HepG2 (cell line): Measurements from ENCODE around the gene ADCYAP1R1. TPM values are rescaled to one million over a fixed set of nuclear protein-coding genes. Genes with fewer than 3 reads are reported as not detected.

Experiments
- ATAC-seq: fragments of 200-7000 bp; cut with Tn5 transposase; 3 replicates; pipeline ENCODE4 v1.9.1; 2020; ENCODE audit warnings: mild to moderate bottlenecking, moderate library complexity
- BruUV-seq: library from RNA; stranded (reverse); fragments of 400-500 nt; replicated peaks from 2 replicates; lab custom pipeline; 2021; lab: Mats Ljungman, UMichigan
- CTCF ChIA-PET: fragments of 300-600 bp; formaldehyde crosslinking; extraction: SDS; loops from one replicate; lab custom pipeline; 2021; ENCODE audit warnings: low total read pairs, inconsistent platforms, low intra/inter-chr PET ratio; lab: Yijun Ruan, JAX
- POLR2A ChIA-PET: fragments of 350-600 bp; sonication (Branson Sonifier 250); formaldehyde crosslinking; loops from one replicate; lab custom pipeline; 2020; ENCODE audit warnings: antibody characterized with exemption, inconsistent platforms; lab: Yijun Ruan, JAX
- DNase-seq: peaks from one replicate; pipeline ENCODE4 v3.0.0-alpha.2; 2015; ENCODE audit warnings: low spot score
- FAIRE-seq: peaks from 3 replicates; lab custom pipeline; 2011; peaks lifted over from hg19 to GRCh38; lab: Jason Lieb, UNC
- H2AFZ ChIP-seq: one replicate; pipeline ENCODE4 v1.6.1; 2011; ENCODE audit warnings: low read length, inconsistent platforms
- H3K27ac ChIP-seq: fragments of 300-600 bp; 3 replicates; pipeline ENCODE4 v1.8.0; 2011; ENCODE audit warnings: mixed run types, mild to moderate bottlenecking, mixed read lengths, low read length, inconsistent platforms; ENCODE audit not compliant: insufficient read depth; ENCODE audit errors: extremely low read length
- H3K27me3 ChIP-seq, 2 experiments: fragments of 200-600 bp in 1 of 2; 2 replicates in 1 of 2; 3 replicates in 1 of 2; pipeline versions ENCODE4 v1.6.0 to v1.8.0; 2011; ENCODE audit warnings: low read length in 2 of 2, mild to moderate bottlenecking in 2 of 2, moderate library complexity in 2 of 2, inconsistent platforms in 1 of 2; ENCODE audit not compliant: insufficient read depth in 2 of 2, control insufficient read depth in 1 of 2
- H3K36me3 ChIP-seq, 2 experiments: fragments of 200-600 bp in 1 of 2; replicated peaks in 1 of 2; 2 replicates in 1 of 2; 3 replicates in 1 of 2; pipeline versions ENCODE4 v1.5.1 to v1.8.0; 2011; ENCODE audit warnings: low read length in 2 of 2, inconsistent platforms in 1 of 2; ENCODE audit not compliant: insufficient read depth in 2 of 2, control insufficient read depth in 1 of 2
- H3K4me1 ChIP-seq: 2 replicates; pipeline ENCODE4 v1.5.1; 2012; ENCODE audit warnings: low read length, inconsistent platforms; ENCODE audit not compliant: insufficient read depth
- H3K4me2 ChIP-seq: 2 replicates; pipeline ENCODE4 v1.6.0; 2011; ENCODE audit warnings: low read depth, low read length, inconsistent platforms
- H3K4me3 ChIP-seq, 3 experiments: fragments of 200-600 bp in 1 of 3; sonication (generic), shearing (Covaris generic) in 1 of 3; replicated peaks in 1 of 3; 2 replicates each; pipeline ENCODE4 v1.5.1; 2011 to 2016; ENCODE audit warnings: low read length in 3 of 3, inconsistent platforms in 2 of 3, low read depth in 2 of 3, mild to moderate bottlenecking in 2 of 3, control low read depth in 1 of 3, mixed read lengths in 1 of 3; ENCODE audit not compliant: insufficient read depth in 1 of 3
- H3K79me2 ChIP-seq: one replicate; pipeline ENCODE4 v1.6.1; 2011; ENCODE audit warnings: low read length, inconsistent platforms; ENCODE audit not compliant: insufficient read depth
- H3K9ac ChIP-seq: 2 replicates; pipeline ENCODE4 v1.6.0; 2011; ENCODE audit warnings: mild to moderate bottlenecking, low read depth, low read length, inconsistent platforms; ENCODE audit not compliant: insufficient read depth
- H3K9me3 ChIP-seq: 2 replicates; pipeline ENCODE4 v1.5.1; 2012; ENCODE audit warnings: mild to moderate bottlenecking, low read length
- H4K20me1 ChIP-seq: 2 replicates; pipeline ENCODE4 v1.6.0; 2011; ENCODE audit warnings: inconsistent platforms, mild to moderate bottlenecking, low read length, moderate library complexity; ENCODE audit not compliant: insufficient read depth
- AKAP8 ChIP-seq: sonication (generic); formaldehyde crosslinking; IDR thresholded peaks from 2 replicates; pipeline ENCODE4 v1.5.1; 2020; ENCODE audit warnings: mild to moderate bottlenecking, missing genetic modification reagents
- ASH2L ChIP-seq: fragments of 300-600, 200-600 bp; sonication (generic); IDR thresholded peaks from 2 replicates; pipeline ENCODE4 v1.7.0; 2017; ENCODE audit warnings: low read depth, mild to moderate bottlenecking, moderate library complexity, mixed read lengths, low read length; ENCODE audit not compliant: insufficient read length
- CEBPG ChIP-seq: IDR thresholded peaks from 2 replicates; pipeline ENCODE4 v1.6.1; 2016
- CREM ChIP-seq, 2 experiments: sonication (generic) in 1 of 2; formaldehyde crosslinking in 1 of 2; IDR thresholded peaks; 2 replicates each; pipeline versions ENCODE4 v1.4.0 to v1.6.1; 2016 to 2020; ENCODE audit warnings: antibody characterized with exemption in 1 of 2, mild to moderate bottlenecking in 1 of 2, missing genetic modification reagents in 1 of 2
- HOXA9 ChIP-seq: sonication (generic); formaldehyde crosslinking; IDR thresholded peaks from 2 replicates; pipeline ENCODE4 v1.8.1; 2022; ENCODE audit warnings: missing genetic modification reagents, mild to moderate bottlenecking, moderate library complexity, borderline replicate concordance
- HOXD1 ChIP-seq: sonication (generic); formaldehyde crosslinking; IDR thresholded peaks from 2 replicates; pipeline ENCODE4 v1.5.0; 2020; ENCODE audit warnings: missing genetic modification reagents
- MEF2D ChIP-seq: sonication (generic); formaldehyde crosslinking; IDR thresholded peaks from 2 replicates; pipeline ENCODE4 v1.5.1; 2020; ENCODE audit warnings: mild to moderate bottlenecking, missing genetic modification reagents
- NR0B2 ChIP-seq: sonication (generic); formaldehyde crosslinking; IDR thresholded peaks from 2 replicates; pipeline ENCODE4 v1.4.0; 2020; ENCODE audit warnings: mild to moderate bottlenecking, missing genetic modification reagents
- RORA ChIP-seq: sonication (generic); formaldehyde crosslinking; IDR thresholded peaks from 2 replicates; pipeline ENCODE4 v1.5.0; 2020; ENCODE audit warnings: mild to moderate bottlenecking, missing genetic modification reagents, moderate library complexity
- SMYD3 ChIP-seq: sonication (generic); formaldehyde crosslinking; IDR thresholded peaks from 2 replicates; pipeline ENCODE4 v1.8.1; 2023; ENCODE audit warnings: mild to moderate bottlenecking, missing genetic modification reagents
- SRSF9 ChIP-seq: fragments of 200-400 bp; formaldehyde crosslinking; IDR thresholded peaks from 2 replicates; pipeline ENCODE4 v1.6.1; 2018; ENCODE audit warnings: borderline replicate concordance, mild to moderate bottlenecking, low read depth, low read length; ENCODE audit not compliant: insufficient read depth, poor library complexity, severe bottlenecking
- ZNF431 ChIP-seq: sonication (generic); formaldehyde crosslinking; IDR thresholded peaks from 2 replicates; pipeline ENCODE4 v1.9.0; 2022; ENCODE audit warnings: missing genetic modification reagents, low read depth, mild to moderate bottlenecking, borderline replicate concordance
- WGBS: methylation state at CpG from one replicate; pipeline ENCODE4 v1.1.6; 2017; ENCODE audit warnings: low lambda C conversion rate; 5-methylcytosine and 5-hydroxymethylcytosine counted together
- in situ Hi-C: cut with HindIII; loops from 2 replicates; pipeline ENCODE4 v1.10.0; 2017; ENCODE audit warnings: low pct_unique_long_range_greater_than_20kb; ENCODE audit not compliant: extremely low pct_ligation_motif_present
- intact Hi-C: fragments of 100-400 bp; cut with micrococcal nuclease; formaldehyde crosslinking; loops from one replicate; pipeline ENCODE4 v1.10.0; 2022; ENCODE audit not compliant: unreplicated experiment
- polyA plus RNA-seq, 8 experiments: library from polyadenylated mRNA; depleted of rRNA in 3 of 8; stranded (reverse) in 7 of 8; unstranded in 1 of 8; fragments of >200 nt; fragmentation: Illumina TruSeq in 4 of 8; extraction: Trizol in 4 of 8; gene quantifications; 2 replicates each; pipeline versions ENCODE4 v1.2.1 to v1.2.3, GENCODE V29; 2011 to 2016; ENCODE audit warnings: low read depth in 4 of 8, missing spikeins in 1 of 8, mixed read lengths in 1 of 8; ENCODE audit not compliant: insufficient read depth in 1 of 8
- total RNA-seq, 5 experiments: library from RNA; depleted of rRNA; stranded (reverse); fragments of >200 nt; fragmentation: Illumina TruSeq; extraction: Trizol; gene quantifications; 2 replicates each; pipeline ENCODE4 v1.2.3, GENCODE V29; 2016; ENCODE audit warnings: low read depth in 1 of 5
- TF ChIP-seq, protein P1 (sequence below): sonication (generic); formaldehyde crosslinking; IDR thresholded peaks from 2 replicates; pipeline ENCODE4 v1.4.0; 2020; ENCODE audit warnings: low read depth, mild to moderate bottlenecking, missing genetic modification reagents
- TF ChIP-seq, protein P2 (sequence below): sonication (generic); formaldehyde crosslinking; IDR thresholded peaks from 2 replicates; pipeline ENCODE4 v1.5.0; 2020; ENCODE audit warnings: mild to moderate bottlenecking, missing genetic modification reagents

The ADCYAP1R1 gene
- total and polyA plus RNA-seq, 2 of the 13 experiments (the other 11 are each of a cell fraction or from before 2014, with no cell fraction given) = not detected

- no peak for TF ChIP-seq HOXD1
- TF ChIP-seq, protein P1, sequence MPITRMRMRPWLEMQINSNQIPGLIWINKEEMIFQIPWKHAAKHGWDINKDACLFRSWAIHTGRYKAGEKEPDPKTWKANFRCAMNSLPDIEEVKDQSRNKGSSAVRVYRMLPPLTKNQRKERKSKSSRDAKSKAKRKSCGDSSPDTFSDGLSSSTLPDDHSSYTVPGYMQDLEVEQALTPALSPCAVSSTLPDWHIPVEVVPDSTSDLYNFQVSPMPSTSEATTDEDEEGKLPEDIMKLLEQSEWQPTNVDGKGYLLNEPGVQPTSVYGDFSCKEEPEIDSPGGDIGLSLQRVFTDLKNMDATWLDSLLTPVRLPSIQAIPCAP (CRISPR knock-in tag) = no peak
- Histone ChIP-seq H3K9me3 (no peaks in the 10 kb centered on the region), H3K27ac (no peak overlapping the region), H3K27me3 (peaks cover 3 to 37% of the 10 kb centered on the region in 2 experiments; a peak in 4 of 5 replicates), H3K9ac (no peak overlapping the region), H3K4me2 (no peak overlapping the region), H3K36me3 (no peaks in the 10 kb centered on the region), H2AFZ (no peak overlapping the region), H3K79me2 (no peaks in the 10 kb centered on the region), H3K4me3 (no peak overlapping the region), H3K4me1 (no peaks in the 10 kb centered on the region), H4K20me1 (no peaks in the 10 kb centered on the region)
- no TSS peak for BruUV-seq
- WGBS = 35% methylated on average over 10 of the region's 52 CpGs
- FAIRE-seq = no peak
- no peak for DNase-seq
- ChIA-PET POLR2A (no interaction called here), CTCF (no interaction called here)
- intact Hi-C loops (no loop called here), in situ Hi-C loops (no loop called here)
- ATAC-seq = no peak
Measured at GRCh38 chr7:31052487-31052840, 356 bp downstream of the ADCYAP1R1 start.

- no peak overlapping the region for H3K4me2 ChIP-seq
- DNase-seq (no peak), ATAC-seq (no peak), FAIRE-seq (no peak)
- ChIA-PET POLR2A (no interaction called here), CTCF (no interaction called here)
- H3K4me3 ChIP-seq = no peak overlapping the region
- H3K79me2 ChIP-seq = no peaks in the 10 kb centered on the region
- in situ Hi-C loops = no loop called here
- intact Hi-C loops = no loop called here
- 40% methylated on average over 17 of the region's 50 CpGs for WGBS
- no peaks in the 10 kb centered on the region for H3K36me3 ChIP-seq
- no peak overlapping the region for H2AFZ ChIP-seq
- no peaks in the 10 kb centered on the region for H4K20me1 ChIP-seq
- no peaks in the 10 kb centered on the region for H3K4me1 ChIP-seq
- H3K27ac ChIP-seq = no peak overlapping the region
- no TSS peak for BruUV-seq
- H3K27me3 ChIP-seq = peaks cover 3 to 37% of the 10 kb centered on the region in 2 experiments; a peak in 4 of 5 replicates
- H3K9me3 ChIP-seq = no peaks in the 10 kb centered on the region
- H3K9ac ChIP-seq = no peak overlapping the region
- no peak for TF ChIP-seq SRSF9
- TF ChIP-seq CEBPG = no peak
- no peak for TF ChIP-seq ASH2L
- TF ChIP-seq RORA (CRISPR knock-in tag) = no peak
- no peak for TF ChIP-seq SMYD3 (CRISPR knock-in tag)
- TF ChIP-seq HOXA9 (CRISPR knock-in tag) = no peak
- TF ChIP-seq NR0B2 (CRISPR knock-in tag) = no peak
- no peak for TF ChIP-seq CREM (IDR thresholded peaks at IDR 0.05)
- TF ChIP-seq CREM (CRISPR knock-in tag; IDR thresholded peaks at IDR 0.05) = no peak
- TF ChIP-seq, protein P2, sequence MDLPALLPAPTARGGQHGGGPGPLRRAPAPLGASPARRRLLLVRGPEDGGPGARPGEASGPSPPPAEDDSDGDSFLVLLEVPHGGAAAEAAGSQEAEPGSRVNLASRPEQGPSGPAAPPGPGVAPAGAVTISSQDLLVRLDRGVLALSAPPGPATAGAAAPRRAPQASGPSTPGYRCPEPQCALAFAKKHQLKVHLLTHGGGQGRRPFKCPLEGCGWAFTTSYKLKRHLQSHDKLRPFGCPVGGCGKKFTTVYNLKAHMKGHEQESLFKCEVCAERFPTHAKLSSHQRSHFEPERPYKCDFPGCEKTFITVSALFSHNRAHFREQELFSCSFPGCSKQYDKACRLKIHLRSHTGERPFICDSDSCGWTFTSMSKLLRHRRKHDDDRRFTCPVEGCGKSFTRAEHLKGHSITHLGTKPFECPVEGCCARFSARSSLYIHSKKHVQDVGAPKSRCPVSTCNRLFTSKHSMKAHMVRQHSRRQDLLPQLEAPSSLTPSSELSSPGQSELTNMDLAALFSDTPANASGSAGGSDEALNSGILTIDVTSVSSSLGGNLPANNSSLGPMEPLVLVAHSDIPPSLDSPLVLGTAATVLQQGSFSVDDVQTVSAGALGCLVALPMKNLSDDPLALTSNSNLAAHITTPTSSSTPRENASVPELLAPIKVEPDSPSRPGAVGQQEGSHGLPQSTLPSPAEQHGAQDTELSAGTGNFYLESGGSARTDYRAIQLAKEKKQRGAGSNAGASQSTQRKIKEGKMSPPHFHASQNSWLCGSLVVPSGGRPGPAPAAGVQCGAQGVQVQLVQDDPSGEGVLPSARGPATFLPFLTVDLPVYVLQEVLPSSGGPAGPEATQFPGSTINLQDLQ (CRISPR knock-in tag) = no peak
- TF ChIP-seq ZNF431 (CRISPR knock-in tag) = no peak
- no peak for TF ChIP-seq MEF2D (CRISPR knock-in tag)
- no peak for TF ChIP-seq AKAP8
Measured at GRCh38 chr7:31052841-31053601, 913 bp downstream of the ADCYAP1R1 start.
